SK-MEL-5 (cell line): Measurements from ENCODE around the gene MAPK4. TPM values are rescaled to one million over a fixed set of nuclear protein-coding genes. Genes with fewer than 3 reads are reported as not detected.

Experiments used
- DNase-seq: peaks from one replicate; pipeline ENCODE4 v3.0.0-alpha.2; 2016; ENCODE audit warnings: low read depth, low spot score
- in situ Hi-C: cut with HindIII; loops from 2 replicates; pipeline ENCODE4 v1.10.0; 2016; ENCODE audit warnings: low sequenced_read_pairs, high pct_unique_total_duplicates, low pct_unique_long_range_greater_than_20kb
- total RNA-seq: library from RNA; depleted of rRNA; stranded (reverse); fragments of >200 nt; shearing (Covaris generic); gene quantifications from 2 replicates; pipeline ENCODE4 v1.2.3, GENCODE V29; 2014

MAPK4 gene
- total RNA-seq, 1 experiment from 2014 or later: 62.4 TPM

DNA sequence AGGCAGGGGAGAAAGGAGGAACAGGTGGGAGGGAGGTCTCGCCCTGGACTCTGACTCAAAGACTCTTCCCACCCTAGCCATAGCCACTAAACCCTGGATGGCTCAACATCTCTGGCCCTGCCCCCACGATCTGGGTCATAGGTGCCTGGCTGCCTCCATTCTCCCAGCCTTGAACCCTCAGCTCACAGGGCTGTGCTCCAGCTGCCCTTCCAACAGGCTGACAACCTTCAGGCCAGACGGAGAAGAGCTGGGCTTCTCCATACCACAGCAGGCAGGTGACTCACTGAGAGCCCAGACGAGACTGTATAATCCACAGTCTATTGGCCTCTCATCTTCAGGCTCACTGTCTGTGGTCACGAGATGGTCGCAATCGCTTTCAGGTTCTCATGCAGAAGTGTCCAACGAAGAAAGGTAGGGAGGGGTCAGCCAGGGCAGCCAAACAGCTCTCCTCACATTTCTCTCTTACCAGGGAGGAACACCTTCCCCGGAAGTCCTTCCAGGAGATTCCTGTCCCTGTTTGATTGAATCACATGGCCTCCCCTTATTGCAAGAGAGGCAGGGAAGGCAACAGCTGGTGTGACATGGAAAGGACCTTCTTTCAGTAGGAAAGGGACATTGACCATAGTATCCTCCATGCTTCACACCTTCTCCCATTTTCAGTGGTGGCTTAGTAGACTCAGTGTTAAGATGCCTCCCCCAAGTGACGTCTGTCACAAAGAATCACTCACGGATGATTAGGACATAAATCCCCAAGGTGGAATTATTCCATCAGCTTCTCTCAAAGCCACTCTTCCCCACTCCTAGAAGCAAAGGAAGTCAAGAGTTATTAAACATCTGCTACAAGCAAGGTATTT lies 159.8 kb downstream of the MAPK4 start:
- in situ Hi-C loops: no loop called here
- no peak for DNase-seq

DNA sequence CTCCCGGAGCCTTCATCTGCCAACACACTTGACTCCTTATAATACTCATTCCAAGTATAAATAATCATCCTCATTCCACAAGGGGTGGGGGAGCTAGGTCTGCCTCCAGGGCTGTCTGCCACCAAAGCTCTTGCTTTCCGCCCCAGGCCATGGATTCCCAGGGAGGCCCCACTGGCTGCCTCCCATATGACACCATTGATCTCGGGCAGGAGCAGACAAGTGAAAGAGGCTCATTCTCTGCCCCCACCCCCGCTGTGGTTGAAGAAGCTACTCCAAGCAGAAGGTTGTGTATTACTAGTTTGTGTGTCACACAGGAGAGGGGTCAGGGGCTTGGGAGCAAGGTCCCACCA lies 160.4 kb downstream of the MAPK4 start:
- peak; percentile 32 for DNase-seq
- in situ Hi-C loops: no loop called here

DNA sequence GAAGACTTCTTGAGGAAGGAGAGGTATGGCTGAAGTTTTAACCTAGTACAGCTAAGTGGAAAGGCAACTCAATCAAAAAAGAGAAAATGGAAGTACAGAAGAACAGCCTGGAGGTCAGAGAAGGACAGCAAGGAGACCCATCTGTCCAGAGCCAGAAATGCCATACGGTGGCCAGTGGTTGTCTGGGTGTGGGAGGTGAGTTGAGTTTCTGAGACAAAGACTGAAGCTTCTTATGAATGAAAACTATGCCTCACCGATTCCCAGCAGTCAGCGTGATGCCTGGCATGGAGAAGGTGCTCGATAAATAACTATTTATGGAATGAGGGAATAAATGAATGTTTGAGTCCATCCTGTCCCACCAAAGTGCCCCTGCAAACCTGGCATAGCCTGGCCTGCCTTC lies 161.1 kb downstream of the MAPK4 start:
- no peak for DNase-seq
- in situ Hi-C loops: no loop called here

DNA sequence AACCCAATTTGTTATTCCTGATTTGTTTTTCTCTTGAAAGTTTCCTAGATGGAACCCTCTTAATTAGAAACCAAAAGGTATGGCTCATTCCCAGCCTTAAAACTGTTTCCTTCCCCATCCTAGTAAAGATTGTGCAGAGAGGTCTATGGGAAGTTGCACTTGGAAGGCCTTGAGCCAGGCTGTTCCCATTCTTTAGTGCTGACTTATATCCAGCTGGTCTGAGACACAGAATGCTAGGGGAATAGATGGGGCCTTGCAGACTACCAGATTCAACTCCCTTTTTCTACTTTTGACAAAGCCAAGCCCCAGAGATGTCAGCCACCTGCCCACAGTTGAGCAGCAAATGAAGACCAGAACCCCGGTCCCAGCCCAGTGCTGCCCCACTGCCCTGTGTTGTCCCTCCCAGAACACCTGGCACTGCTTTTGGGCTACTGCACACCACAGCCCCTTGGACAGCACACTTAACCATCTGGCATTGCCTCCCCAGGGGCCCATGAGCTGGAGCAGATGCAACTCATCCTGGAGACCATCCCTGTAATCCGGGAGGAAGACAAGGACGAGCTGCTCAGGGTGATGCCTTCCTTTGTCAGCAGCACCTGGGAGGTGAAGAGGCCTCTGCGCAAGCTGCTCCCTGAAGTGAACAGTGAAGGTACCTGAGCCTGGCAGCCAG lies 161.7 kb downstream of the MAPK4 start:
- in situ Hi-C loops: no loop called here
- DNase-seq: no peak

DNA sequence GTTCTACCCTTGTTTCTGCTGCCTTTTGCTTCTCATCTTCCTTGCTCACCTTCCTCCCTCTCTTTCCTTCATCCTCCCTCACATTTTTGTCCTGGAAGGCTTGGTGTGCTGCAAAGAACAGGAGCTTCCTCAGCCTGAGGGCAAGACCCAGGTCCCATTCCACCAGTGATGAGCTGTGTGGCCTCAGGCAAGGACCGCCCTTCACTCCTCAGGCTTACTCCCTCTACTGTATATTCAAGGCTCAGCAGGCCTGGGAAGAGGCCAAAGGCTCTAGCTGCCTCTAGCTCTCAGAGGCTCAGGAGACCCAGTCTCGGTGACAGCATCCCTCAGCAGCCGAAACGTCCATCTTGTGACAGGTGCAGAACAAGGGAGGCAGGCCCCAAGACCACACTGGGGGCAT lies 162.4 kb downstream of the MAPK4 start:
- in situ Hi-C loops: no loop called here
- peak; percentile 20 for DNase-seq

DNA sequence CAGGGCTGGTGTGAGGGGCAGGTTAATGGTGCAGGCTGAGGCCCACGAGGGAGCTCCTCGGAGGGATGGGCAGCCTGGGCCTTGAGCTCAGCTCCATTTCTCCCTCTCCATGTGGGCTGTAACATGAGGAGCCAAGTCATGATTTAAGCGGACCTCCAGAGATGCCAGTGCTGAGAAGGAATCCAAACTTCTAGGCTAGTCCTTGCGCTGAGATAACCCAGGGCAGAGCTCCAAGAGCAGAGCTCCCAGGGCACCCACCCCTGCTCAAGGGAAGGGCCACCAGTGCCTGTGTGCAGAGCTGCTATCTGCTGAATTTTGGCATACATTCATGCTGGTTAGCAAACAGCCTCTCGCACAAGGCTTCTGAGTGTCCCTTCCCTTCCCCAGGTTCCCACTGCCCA lies 164.9 kb downstream of the MAPK4 start:
- in situ Hi-C loops: no loop called here
- DNase-seq: no peak

DNA sequence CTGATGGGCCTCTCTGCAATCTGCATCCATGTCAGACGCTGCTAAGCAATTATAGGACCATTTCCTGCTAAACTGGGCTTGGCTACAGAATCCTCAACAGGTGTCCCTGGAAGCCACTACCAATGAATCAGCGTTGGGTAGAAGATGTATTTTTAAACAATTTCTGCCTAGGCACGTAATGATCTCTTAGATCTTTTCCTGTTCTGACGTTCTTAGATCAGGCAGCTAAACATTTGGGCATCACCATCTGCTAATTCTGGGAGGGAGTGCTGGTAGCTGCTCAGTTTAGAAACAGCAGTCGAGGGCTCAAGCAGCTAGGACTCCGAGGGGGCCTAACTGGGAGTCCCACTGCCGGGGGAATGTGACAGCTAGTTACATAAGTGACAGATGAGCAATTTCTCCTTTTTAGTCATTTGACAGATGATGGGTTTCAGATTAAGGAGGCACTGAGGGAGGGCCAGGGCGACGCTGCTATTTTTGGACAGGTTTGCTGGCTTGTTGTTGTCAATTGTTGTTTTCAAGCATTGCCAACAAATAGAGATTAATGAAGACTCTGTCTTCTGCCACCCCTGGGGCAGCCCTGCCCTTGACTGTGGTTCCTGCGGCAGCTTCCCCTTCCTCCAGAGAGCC lies 167.2 kb downstream of the MAPK4 start:
- in situ Hi-C loops: no loop called here
- peak; percentile 28 for DNase-seq

DNA sequence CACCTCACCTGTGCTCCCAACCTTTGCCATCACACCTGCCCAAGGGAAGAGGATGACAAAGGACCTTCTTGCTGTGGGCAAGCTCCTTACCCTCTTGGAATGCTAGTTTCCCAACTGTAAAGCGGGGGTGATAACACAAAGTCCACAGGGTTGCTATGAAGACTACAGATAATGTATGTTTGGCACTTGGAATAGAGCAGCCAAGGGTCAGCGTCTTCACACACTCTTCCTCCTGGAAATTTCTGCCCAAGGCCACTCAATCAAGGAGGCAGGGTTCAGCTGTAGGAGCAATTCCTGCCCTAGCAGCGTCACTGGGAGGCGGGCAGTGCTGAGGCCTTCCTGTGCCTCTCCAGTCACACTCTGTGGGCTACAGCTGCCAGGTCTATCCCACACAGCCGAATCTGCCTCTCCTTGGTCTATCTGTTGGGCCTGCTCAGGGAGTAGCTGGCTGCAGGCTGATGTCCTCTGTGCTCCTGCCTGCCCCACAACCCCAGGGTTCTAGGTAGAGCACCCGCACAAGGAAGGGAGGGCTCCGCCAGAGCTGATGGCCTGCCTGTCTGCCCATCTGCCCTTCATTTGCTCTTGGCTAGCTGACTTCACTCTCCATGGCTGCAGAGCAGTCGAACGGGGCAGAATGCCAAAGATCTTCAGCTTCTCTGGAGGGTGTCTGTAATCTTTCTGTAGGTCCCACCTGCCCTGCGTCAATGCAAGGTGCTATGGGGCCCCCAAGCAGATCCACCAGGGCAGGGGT lies 168.0 kb downstream of the MAPK4 start:
- in situ Hi-C loops: no loop called here

DNA sequence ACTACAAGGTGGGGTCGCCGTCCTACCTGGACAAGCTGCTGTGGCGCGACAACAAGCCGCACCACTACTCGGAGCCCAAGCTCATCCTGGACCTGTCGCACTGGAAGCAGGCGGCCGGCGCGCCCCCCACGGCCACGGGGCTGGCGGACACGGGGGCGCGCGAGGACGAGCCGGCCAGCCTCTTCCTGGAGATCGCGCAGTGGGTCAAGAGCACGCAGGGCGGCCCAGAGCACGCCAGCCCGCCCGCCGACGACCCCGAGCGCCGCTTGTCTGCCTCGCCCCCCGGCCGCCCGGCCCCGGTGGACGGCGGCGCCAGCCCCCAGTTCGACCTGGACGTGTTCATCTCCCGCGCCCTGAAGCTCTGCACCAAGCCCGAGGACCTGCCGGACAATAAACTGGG lies 169.5 kb downstream of the MAPK4 start:
- no peak for DNase-seq
- in situ Hi-C loops: no loop called here

More for the DNA sequence above, 168.0 kb downstream of the MAPK4 start:
- DNase-seq: no peak

DNA sequence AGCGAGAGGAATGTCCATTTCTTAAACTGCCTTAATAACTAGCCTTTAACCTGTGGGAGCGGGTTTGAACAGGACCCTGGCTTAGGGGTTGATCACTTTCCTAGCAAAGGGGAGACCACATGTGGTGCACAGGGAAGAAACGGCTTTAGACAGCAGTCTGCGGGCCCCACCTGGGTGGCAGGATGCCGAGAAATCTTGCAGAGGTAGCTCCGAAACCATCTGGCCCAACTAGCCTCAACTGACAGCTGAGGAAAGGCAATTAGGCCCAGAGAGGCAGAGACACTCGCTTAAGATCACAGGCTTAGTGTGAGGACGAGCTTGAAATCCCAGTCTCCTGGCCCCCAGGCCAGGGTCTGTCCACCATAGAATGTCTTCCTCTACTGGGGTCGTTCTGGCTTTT lies 170.1 kb downstream of the MAPK4 start:
- in situ Hi-C loops: no loop called here
- DNase-seq: no peak

DNA sequence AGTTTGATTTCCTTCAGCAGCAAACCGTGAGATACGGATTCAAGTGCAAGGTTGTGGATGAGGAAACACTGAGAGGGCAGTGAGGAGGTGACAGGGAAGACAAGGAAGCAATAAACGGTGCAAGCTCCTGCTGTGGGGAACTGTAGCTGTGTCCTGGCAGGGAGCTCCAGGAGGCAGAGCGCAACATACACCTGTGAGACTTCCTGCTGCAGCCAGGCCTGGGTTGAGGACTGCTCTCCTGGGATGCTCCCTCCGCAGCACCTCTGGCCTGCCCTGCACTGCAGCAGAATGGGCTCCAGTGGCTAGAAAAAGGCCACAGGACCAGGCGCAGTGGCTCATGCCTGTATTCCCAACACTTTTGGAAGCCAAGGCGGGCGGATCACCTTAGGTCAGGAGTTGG lies 174.5 kb downstream of the MAPK4 start:
- in situ Hi-C loops: no loop called here
- DNase-seq: no peak

DNA sequence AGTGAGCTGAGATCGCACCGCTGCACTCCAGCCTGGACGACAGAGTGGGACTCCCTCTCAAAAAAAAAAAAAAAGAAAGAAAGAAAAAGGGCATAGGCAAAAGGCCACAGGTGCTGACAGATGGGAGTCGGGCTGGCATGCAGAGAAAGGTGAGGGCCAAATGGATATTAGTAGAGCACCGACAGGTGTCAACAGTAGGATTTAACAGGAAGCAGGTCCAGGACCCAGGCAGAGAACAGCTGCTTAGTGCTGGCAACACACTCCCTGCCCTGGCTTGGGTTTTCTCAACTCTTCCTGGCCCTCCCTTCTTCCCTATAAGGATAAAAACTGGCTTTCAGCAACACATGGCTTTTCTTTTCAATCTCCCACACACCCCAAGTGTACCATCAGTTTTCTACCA lies 175.0 kb downstream of the MAPK4 start:
- no peak for DNase-seq
- in situ Hi-C loops: no loop called here

DNA sequence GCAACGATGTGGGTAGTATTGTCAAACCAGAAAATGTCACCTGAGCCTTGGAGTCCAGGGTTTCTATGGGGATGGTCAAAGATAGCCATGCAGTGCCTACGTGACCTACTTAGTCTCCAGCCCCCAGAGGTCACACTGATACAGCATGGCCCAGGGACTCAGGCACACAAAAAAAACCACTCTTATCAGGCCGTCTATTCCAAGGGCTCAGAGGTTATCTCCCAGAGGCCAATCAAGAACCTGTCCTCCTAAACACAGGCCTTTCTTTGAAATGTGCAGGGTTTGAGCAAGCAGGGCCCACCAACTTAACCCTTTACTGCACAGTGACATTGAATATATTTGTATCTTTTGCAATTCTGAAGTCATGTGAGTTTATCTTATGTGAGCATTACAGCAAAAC lies 177.2 kb downstream of the MAPK4 start:
- no peak for DNase-seq
- in situ Hi-C loops: no loop called here

DNA sequence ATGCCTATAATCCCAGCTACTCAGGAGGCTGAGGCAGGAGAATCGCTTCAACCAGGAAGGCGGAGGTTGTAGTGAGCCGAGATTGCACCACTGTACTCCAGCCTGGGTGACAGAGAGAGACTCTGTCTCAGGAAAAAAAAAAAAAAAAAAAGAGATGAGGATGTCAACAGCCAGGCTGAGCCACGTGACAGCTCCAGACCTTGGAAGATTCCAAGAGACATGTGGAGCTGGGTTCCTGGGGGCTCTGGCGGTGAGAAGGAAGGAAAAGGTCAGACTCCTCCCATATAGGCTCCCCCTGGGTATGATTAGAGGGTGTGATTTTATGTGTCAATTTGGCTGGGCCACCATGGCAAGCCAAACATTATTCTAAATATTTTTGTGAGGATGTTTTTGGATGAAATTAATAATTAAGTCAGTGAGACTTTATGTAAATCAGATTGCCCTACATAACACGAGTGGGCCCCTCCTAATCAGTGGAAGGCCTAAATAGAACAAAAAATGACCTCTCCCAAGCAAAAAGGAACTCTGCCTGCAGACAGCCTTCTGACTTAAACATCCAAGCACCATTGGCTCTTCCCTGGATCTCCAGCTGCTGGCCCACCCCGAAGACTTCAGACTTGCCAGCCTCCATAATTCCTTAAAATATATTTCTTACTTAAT lies 178.3 kb downstream of the MAPK4 start:
- DNase-seq: no peak
- in situ Hi-C loops: no loop called here

DNA sequence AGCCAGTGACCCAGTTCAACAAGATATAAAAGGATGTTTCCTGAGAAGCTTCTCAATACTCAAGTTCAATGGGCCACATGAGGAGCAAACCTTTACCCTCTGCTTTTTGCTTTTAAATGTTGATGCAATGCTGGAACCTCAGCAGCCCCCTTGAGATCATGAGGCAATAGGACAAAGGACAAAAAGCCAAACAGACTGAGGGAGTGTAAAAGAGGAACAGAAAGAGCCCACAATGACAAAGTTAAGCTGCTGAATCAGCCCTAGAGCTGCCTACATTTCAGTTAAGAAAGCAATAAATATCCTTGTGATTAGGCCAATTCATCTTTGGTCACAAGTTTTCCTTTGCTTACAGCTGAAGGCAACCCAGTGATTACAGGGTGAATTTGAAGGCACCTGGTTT lies 183.1 kb downstream of the MAPK4 start:
- no peak for DNase-seq
- in situ Hi-C loops: no loop called here

DNA sequence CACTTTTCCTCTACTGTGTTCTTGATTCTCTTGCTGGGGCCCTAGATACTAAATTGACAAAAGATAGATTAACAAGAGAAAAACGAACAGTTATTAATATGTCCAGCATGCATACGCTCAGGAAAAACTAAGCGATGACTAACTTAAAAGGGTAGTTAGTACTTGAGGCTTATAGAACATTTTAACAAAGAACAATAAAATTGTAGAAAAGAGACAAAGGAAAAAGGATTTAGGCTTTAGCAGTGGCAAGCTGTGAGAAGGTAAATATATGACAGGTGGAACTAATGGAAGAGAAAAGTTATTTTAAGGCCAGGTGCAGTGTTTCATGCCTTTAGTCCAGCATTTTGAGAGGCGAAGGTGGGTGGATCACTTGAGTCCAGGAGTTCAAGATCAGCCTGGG lies 184.4 kb downstream of the MAPK4 start:
- in situ Hi-C loops: no loop called here
- DNase-seq: no peak

DNA sequence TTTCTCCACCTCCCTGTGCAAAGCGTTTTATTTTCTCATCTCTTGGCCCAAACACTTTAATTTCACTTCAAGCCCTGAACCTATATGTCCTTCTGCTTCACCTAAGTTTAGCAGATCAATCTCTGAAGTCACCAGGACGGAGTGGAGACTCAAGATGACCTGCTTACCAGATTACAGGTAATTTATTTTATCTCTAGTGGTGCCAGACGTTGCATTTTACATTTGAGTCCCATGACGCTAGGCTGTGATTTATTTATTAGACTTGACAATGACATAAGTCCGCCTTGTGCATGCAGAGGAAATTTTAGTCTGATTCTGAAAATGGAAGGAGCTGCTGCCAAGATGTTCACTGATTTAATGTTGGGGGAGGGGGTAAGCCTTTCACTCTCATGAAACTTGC lies 186.1 kb downstream of the MAPK4 start:
- no peak for DNase-seq
- in situ Hi-C loops: no loop called here

DNA sequence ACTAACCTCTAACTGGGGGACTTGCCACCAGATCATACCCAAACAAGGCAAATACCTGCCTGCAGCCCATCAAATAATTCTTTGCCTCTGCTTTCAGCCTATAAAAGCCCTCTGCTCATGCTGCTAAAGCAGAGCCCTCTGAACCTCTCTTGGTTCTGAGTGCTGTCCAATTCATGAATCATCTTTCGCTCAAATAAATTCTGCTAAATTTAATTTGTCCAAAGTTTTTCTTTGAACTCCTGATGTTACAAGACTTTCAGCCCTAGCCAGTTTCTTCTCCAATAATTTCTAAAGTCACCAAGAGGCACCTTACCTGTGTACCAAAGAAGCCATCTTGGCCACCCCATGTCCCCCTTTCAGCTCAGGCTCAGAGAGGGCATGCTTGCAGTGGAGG lies 188.0 kb downstream of the MAPK4 start:
- in situ Hi-C loops: no loop called here

More for the DNA sequence above, 188.0 kb downstream of the MAPK4 start:
- no peak for DNase-seq
